ENCODE results near the gene CXCL17. TPM values are rescaled to one million over a fixed set of nuclear protein-coding genes. Genes with fewer than 3 reads are reported as not detected.
"Not testable (repeated sequence)": the region's sequence is repeated elsewhere in the genome, so short reads cannot be mapped to it uniquely, and the experiment has no call there.

CXCL17 gene
- total RNA-seq: 0.48 and 0.64 TPM in 2 replicates
- long read RNA-seq, partial matches to known transcripts: 0 of 1 reads
- long read RNA-seq, other reads (novel, unspliced or antisense): 1 of 1 reads

DNA sequence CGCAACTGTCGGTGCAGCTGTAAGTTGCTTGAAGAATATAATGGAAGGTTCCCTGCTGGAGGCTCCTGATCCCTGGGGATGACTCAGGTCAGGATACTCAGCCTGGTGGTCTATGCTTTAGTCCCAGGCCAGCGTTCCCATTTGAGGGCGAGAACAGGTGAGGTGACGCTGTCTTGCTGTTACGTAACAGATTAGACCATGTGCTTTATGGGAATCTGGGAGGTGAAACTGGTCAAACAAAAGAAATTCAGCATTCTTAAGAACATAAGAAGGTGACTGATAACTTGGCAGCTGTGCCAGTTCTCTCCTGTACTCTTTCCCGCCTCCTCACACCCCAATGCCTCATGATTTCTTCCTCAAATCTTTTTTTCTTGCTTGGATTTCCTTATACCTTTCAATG is at the start of gene CXCL17:
Gene CXCL17, minus strand, starts transcription at position 114 of the 400 bp plus-strand sequence. CDS start 114 bp downstream, outside the sequence.
- Mint-ChIP-seq H3K4me3 (ENCODE audit: low read depth) (no peak within 1 kb of the TSS), H3K9me3 (ENCODE audit: low read depth) (no peaks in the 10 kb centered on the region), H3K4me1 (ENCODE audit: low read depth) (peaks cover 52% of the 10 kb centered on the region), H3K27me3 (no peaks in the 10 kb centered on the region), H3K27ac (peak within 1 kb of the TSS; percentile 96), H3K36me3 (ENCODE audit: insufficient read depth) (no peaks in the 10 kb centered on the region)
- DNase-seq (ENCODE audit: low spot score, unreplicated experiment): no peak
- TF ChIP-seq, protein P1, sequence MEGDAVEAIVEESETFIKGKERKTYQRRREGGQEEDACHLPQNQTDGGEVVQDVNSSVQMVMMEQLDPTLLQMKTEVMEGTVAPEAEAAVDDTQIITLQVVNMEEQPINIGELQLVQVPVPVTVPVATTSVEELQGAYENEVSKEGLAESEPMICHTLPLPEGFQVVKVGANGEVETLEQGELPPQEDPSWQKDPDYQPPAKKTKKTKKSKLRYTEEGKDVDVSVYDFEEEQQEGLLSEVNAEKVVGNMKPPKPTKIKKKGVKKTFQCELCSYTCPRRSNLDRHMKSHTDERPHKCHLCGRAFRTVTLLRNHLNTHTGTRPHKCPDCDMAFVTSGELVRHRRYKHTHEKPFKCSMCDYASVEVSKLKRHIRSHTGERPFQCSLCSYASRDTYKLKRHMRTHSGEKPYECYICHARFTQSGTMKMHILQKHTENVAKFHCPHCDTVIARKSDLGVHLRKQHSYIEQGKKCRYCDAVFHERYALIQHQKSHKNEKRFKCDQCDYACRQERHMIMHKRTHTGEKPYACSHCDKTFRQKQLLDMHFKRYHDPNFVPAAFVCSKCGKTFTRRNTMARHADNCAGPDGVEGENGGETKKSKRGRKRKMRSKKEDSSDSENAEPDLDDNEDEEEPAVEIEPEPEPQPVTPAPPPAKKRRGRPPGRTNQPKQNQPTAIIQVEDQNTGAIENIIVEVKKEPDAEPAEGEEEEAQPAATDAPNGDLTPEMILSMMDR (IDR thresholded peaks at IDR 0.05; ENCODE audit: unreplicated experiment): no peak

GRCh38 chr19:42488783-42489521 is 46.2 kb upstream of the CXCL17 start:
- H3K9me3 Mint-ChIP-seq (ENCODE audit: low read depth): no peaks in the 10 kb centered on the region
- H3K27ac Mint-ChIP-seq: peak overlapping the region; percentile 92
- H3K36me3 Mint-ChIP-seq (ENCODE audit: insufficient read depth): no peaks in the 10 kb centered on the region
- no peak overlapping the region for H3K4me3 Mint-ChIP-seq (ENCODE audit: low read depth)
- TF ChIP-seq, protein P1 (IDR thresholded peaks at IDR 0.05; ENCODE audit: unreplicated experiment): no peak
- no peak for DNase-seq (ENCODE audit: low spot score, unreplicated experiment)
- H3K27me3 Mint-ChIP-seq: no peaks in the 10 kb centered on the region
- H3K4me1 Mint-ChIP-seq (ENCODE audit: low read depth): peaks cover 23% of the 10 kb centered on the region

GRCh38 chr19:42487798-42488178 is 45.0 kb upstream of the CXCL17 start:
- Mint-ChIP-seq H3K4me1 (ENCODE audit: low read depth) (peaks cover 23% of the 10 kb centered on the region), H3K4me3 (ENCODE audit: low read depth) (no peak overlapping the region), H3K27ac (peak overlapping the region; percentile 59), H3K9me3 (ENCODE audit: low read depth) (no peaks in the 10 kb centered on the region), H3K27me3 (no peaks in the 10 kb centered on the region), H3K36me3 (ENCODE audit: insufficient read depth) (no peaks in the 10 kb centered on the region)
- TF ChIP-seq, protein P1 (IDR thresholded peaks at IDR 0.05; ENCODE audit: unreplicated experiment): no peak
- DNase-seq (ENCODE audit: low spot score, unreplicated experiment): no peak

- Mint-ChIP-seq H3K4me3 (ENCODE audit: low read depth) (no peak overlapping the region), H3K27ac (no peak overlapping the region), H3K27me3 (no peaks in the 10 kb centered on the region), H3K9me3 (ENCODE audit: low read depth) (no peaks in the 10 kb centered on the region), H3K4me1 (ENCODE audit: low read depth) (peaks cover 23% of the 10 kb centered on the region), H3K36me3 (ENCODE audit: insufficient read depth) (no peaks in the 10 kb centered on the region)
- DNase-seq (ENCODE audit: low spot score, unreplicated experiment): no peak
- TF ChIP-seq, protein P1 (IDR thresholded peaks at IDR 0.05; ENCODE audit: unreplicated experiment): no peak
Observed at GRCh38 chr19:42487032-42487797, 44.5 kb upstream of the CXCL17 start.

- not testable (repeated sequence) for H3K36me3 Mint-ChIP-seq (ENCODE audit: insufficient read depth); DNase-seq (ENCODE audit: low spot score, unreplicated experiment); H3K9me3 Mint-ChIP-seq (ENCODE audit: low read depth); H3K4me3 Mint-ChIP-seq (ENCODE audit: low read depth); H3K27ac Mint-ChIP-seq; H3K27me3 Mint-ChIP-seq
- H3K4me1 Mint-ChIP-seq (ENCODE audit: low read depth): peaks cover 30% of the 10 kb centered on the region
Observed at GRCh38 chr19:42485036-42485435, 42.3 kb upstream of the CXCL17 start.

All from progenitor cell of endocrine pancreas (in vitro differentiated cells).